ENCODE data around the gene TRIM21.
"Not testable (repeated sequence)": the region's sequence is repeated elsewhere in the genome, so short reads cannot be mapped to it uniquely, and the experiment has no call there.

Gene TRIM21

DNA sequence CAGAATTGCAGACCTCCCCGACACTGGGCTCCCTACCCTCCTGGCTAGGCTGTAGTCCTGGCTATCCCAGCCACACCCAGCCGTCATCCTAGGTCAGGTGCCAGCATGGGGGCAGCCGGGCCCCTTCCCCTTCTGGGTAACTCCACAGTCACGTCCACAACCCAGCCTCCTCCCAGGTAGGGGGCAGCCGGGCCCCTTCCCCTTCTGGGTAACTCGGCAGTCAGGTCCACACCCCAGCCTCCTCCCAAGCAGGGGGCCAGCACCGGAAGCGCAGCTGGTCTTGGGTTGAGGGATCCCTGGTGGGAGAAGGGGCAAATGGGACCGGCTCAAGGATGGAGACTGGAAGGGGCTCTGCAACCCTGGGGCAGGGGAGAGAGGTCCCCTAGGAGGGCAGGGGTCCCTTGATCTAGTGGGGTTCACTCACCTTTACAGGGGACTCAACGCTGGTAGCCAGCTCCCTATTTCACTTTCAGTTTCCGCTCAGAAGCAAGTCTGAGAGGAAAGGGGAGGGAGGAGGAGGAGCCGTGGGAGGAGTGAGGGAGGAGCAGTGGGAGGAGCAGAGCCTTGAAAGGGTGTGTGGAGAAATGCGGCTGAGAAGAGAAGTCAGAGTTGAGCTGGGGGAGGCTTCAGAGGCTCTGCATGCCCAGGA is at the start of gene TRIM21:
Gene TRIM21, minus strand, starts transcription at position 494 of the 649 bp plus-strand sequence. CDS start 3,293 bp downstream, outside the sequence.
- Histone ChIP-seq H3K4me3 (ENCODE audit: low read length) (peak within 1 kb of the TSS; percentile 86), H3K9me3 (ENCODE audit: control insufficient read depth, low read length) (no peaks in the 10 kb centered on the region), H3K9ac (ENCODE audit: low read length) (peak within 1 kb of the TSS; percentile 95), H3K36me3 (ENCODE audit: control insufficient read depth, insufficient read depth, low read length) (peaks cover 15% of the 10 kb centered on the region), H3K27me3 (ENCODE audit: control insufficient read depth, insufficient read depth, low read length) (no peaks in the 10 kb centered on the region), H3K4me1 (ENCODE audit: control insufficient read depth, insufficient read depth, low read length) (peaks cover 5% of the 10 kb centered on the region)

- no peaks in the 10 kb centered on the region for H3K9me3 ChIP-seq (ENCODE audit: control insufficient read depth, low read length)
- no peaks in the 10 kb centered on the region for H3K4me1 ChIP-seq (ENCODE audit: control insufficient read depth, insufficient read depth, low read length)
- no peaks in the 10 kb centered on the region for H3K27me3 ChIP-seq (ENCODE audit: control insufficient read depth, insufficient read depth, low read length)
- no peak overlapping the region for H3K4me3 ChIP-seq (ENCODE audit: low read length)
- H3K9ac ChIP-seq (ENCODE audit: low read length) = no peak overlapping the region
- H3K36me3 ChIP-seq (ENCODE audit: control insufficient read depth, insufficient read depth, low read length) = no peaks in the 10 kb centered on the region
These were observed 48.0 kb upstream of the TRIM21 start for GRCh38 chr11:4441515-4441914.

- no peak overlapping the region for H3K9ac ChIP-seq (ENCODE audit: low read length)
- no peaks in the 10 kb centered on the region for H3K27me3 ChIP-seq (ENCODE audit: control insufficient read depth, insufficient read depth, low read length)
These were observed 42.9 kb upstream of the TRIM21 start for GRCh38 chr11:4436411-4436810.

DNA sequence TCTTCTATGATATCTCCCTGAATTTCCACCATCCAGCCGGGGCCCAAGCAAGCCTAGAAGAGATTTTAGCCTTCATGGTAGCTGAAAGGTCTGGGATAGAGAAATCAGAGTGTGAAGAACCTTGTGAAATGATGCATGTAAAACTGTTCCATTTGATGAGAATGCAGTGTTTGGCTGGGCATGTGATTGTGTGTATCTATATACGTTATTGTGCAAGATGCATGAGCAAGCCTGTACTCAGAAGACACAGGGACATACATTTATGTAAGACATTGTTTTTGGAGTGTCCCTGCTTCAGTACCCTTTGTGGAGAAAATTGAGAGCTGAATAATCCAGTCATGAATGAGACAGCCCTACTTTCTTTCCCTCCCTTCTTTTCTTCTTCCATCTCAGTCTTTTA is 40.4 kb upstream of the TRIM21 start:
- no peak overlapping the region for H3K9ac ChIP-seq (ENCODE audit: low read length)
- H3K4me1 ChIP-seq (ENCODE audit: control insufficient read depth, insufficient read depth, low read length) = peaks cover 9% of the 10 kb centered on the region
- no peak overlapping the region for H3K4me3 ChIP-seq (ENCODE audit: low read length)
- no peaks in the 10 kb centered on the region for H3K9me3 ChIP-seq (ENCODE audit: control insufficient read depth, low read length)
- no peaks in the 10 kb centered on the region for H3K36me3 ChIP-seq (ENCODE audit: control insufficient read depth, insufficient read depth, low read length)
- no peaks in the 10 kb centered on the region for H3K27me3 ChIP-seq (ENCODE audit: control insufficient read depth, insufficient read depth, low read length)

More at GRCh38 chr11:4436411-4436810, 42.9 kb upstream of the TRIM21 start:
- Histone ChIP-seq H3K36me3 (ENCODE audit: control insufficient read depth, insufficient read depth, low read length) (no peaks in the 10 kb centered on the region), H3K4me1 (ENCODE audit: control insufficient read depth, insufficient read depth, low read length) (no peaks in the 10 kb centered on the region), H3K4me3 (ENCODE audit: low read length) (no peak overlapping the region), H3K9me3 (ENCODE audit: control insufficient read depth, low read length) (no peaks in the 10 kb centered on the region)

DNA sequence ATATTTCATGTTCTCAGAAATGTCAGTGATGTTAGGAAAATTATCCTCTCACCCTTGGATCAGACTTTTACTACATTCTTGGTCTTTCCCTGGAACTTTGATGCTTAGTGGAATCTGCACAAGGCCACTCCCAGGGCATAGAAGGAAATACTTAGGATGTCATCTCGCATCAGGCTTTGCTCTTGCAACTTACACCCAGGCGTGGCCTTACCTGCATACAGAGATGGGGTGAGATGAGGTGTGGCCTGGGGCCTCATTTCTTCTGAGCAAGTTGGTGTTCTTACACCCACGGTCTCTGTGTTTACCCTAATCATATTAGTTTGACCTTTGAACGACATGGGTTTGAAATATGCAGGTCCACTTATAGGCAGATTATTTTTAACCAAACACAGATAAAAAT is 36.5 kb upstream of the TRIM21 start:
- H3K9me3 ChIP-seq (ENCODE audit: control insufficient read depth, low read length) = no peaks in the 10 kb centered on the region
- H3K4me1 ChIP-seq (ENCODE audit: control insufficient read depth, insufficient read depth, low read length) = peaks cover 9% of the 10 kb centered on the region
- H3K4me3 ChIP-seq (ENCODE audit: low read length) = no peak overlapping the region
- no peaks in the 10 kb centered on the region for H3K27me3 ChIP-seq (ENCODE audit: control insufficient read depth, insufficient read depth, low read length)
- no peak overlapping the region for H3K9ac ChIP-seq (ENCODE audit: low read length)
- no peaks in the 10 kb centered on the region for H3K36me3 ChIP-seq (ENCODE audit: control insufficient read depth, insufficient read depth, low read length)

GRCh38 chr11:4418403-4418802 is 24.9 kb upstream of the TRIM21 start:
- H3K4me1 ChIP-seq (ENCODE audit: control insufficient read depth, insufficient read depth, low read length) = no peaks in the 10 kb centered on the region
- H3K27me3 ChIP-seq (ENCODE audit: control insufficient read depth, insufficient read depth, low read length) = no peaks in the 10 kb centered on the region
- H3K9ac ChIP-seq (ENCODE audit: low read length) = no peak overlapping the region
- H3K9me3 ChIP-seq (ENCODE audit: control insufficient read depth, low read length) = no peaks in the 10 kb centered on the region
- no peak overlapping the region for H3K4me3 ChIP-seq (ENCODE audit: low read length)
- no peaks in the 10 kb centered on the region for H3K36me3 ChIP-seq (ENCODE audit: control insufficient read depth, insufficient read depth, low read length)

- Histone ChIP-seq H3K27me3 (ENCODE audit: control insufficient read depth, insufficient read depth, low read length) (no peaks in the 10 kb centered on the region), H3K36me3 (ENCODE audit: control insufficient read depth, insufficient read depth, low read length) (no peaks in the 10 kb centered on the region), H3K9ac (ENCODE audit: low read length) (no peak overlapping the region), H3K4me1 (ENCODE audit: control insufficient read depth, insufficient read depth, low read length) (no peaks in the 10 kb centered on the region), H3K9me3 (ENCODE audit: control insufficient read depth, low read length) (no peaks in the 10 kb centered on the region), H3K4me3 (ENCODE audit: low read length) (no peak overlapping the region)
These were observed 23.3 kb upstream of the TRIM21 start for GRCh38 chr11:4416816-4417215.

DNA sequence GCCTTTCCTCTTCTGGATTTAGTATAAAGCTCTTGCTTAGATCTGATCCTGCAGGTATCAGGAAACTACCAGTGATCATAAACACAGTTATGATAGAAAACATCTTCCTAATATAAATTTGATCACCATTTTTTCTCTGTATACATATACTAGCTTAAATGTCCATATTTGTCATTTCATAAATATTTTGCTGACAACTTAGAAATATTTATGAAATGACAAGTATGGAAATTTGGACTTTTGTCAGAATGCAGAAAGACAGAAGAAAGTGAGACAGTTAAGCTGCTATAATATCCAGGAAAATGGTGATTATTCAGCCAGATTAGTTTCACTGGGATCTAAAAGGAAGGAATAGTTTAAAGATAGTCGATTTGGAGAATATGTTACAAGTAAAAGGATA is 22.8 kb upstream of the TRIM21 start:
- no peaks in the 10 kb centered on the region for H3K27me3 ChIP-seq (ENCODE audit: control insufficient read depth, insufficient read depth, low read length)
- H3K4me1 ChIP-seq (ENCODE audit: control insufficient read depth, insufficient read depth, low read length) = no peaks in the 10 kb centered on the region
- no peak overlapping the region for H3K9ac ChIP-seq (ENCODE audit: low read length)
- H3K9me3 ChIP-seq (ENCODE audit: control insufficient read depth, low read length) = no peaks in the 10 kb centered on the region
- H3K4me3 ChIP-seq (ENCODE audit: low read length) = no peak overlapping the region
- H3K36me3 ChIP-seq (ENCODE audit: control insufficient read depth, insufficient read depth, low read length) = no peaks in the 10 kb centered on the region

- H3K9me3 ChIP-seq (ENCODE audit: control insufficient read depth, low read length) = not testable (repeated sequence)
These were observed 12.7 kb upstream of the TRIM21 start for GRCh38 chr11:4406206-4406605.

GRCh38 chr11:4393858-4394223 is 339 bp upstream of the TRIM21 start:
- Histone ChIP-seq H3K27me3 (ENCODE audit: control insufficient read depth, insufficient read depth, low read length) (no peaks in the 10 kb centered on the region), H3K4me1 (ENCODE audit: control insufficient read depth, insufficient read depth, low read length) (peaks cover 5% of the 10 kb centered on the region), H3K4me3 (ENCODE audit: low read length) (no peak overlapping the region), H3K36me3 (ENCODE audit: control insufficient read depth, insufficient read depth, low read length) (peaks cover 10% of the 10 kb centered on the region), H3K9ac (ENCODE audit: low read length) (peak overlapping the region; percentile 95), H3K9me3 (ENCODE audit: control insufficient read depth, low read length) (no peaks in the 10 kb centered on the region)

More at GRCh38 chr11:4406206-4406605, 12.7 kb upstream of the TRIM21 start:
- H3K36me3 ChIP-seq (ENCODE audit: control insufficient read depth, insufficient read depth, low read length); H3K9ac ChIP-seq (ENCODE audit: low read length); H3K27me3 ChIP-seq (ENCODE audit: control insufficient read depth, insufficient read depth, low read length); H3K4me1 ChIP-seq (ENCODE audit: control insufficient read depth, insufficient read depth, low read length); H3K4me3 ChIP-seq (ENCODE audit: low read length): not testable (repeated sequence)

DNA sequence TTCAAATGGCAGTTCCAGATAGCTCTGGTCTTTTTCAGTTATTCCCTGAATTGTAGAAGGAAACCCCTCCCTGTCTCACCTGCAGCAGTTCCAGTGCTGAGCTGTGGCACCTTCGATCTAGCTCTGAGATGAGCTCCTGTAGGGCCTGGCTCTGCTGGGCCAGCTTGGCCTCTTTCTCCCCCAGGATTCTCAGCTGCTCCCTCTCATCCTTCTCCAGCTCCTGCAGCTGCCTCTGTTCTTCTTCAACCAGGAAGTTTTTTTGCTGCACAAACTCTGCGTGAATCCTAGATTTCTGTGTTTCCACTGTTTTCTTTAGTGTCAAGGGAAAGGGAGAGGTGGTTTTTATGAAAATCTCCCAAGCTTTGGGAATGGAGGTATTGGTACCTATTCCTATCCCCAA is 5.3 kb downstream of the TRIM21 start:
- H3K36me3 ChIP-seq (ENCODE audit: control insufficient read depth, insufficient read depth, low read length) = peaks cover 17% of the 10 kb centered on the region

DNA sequence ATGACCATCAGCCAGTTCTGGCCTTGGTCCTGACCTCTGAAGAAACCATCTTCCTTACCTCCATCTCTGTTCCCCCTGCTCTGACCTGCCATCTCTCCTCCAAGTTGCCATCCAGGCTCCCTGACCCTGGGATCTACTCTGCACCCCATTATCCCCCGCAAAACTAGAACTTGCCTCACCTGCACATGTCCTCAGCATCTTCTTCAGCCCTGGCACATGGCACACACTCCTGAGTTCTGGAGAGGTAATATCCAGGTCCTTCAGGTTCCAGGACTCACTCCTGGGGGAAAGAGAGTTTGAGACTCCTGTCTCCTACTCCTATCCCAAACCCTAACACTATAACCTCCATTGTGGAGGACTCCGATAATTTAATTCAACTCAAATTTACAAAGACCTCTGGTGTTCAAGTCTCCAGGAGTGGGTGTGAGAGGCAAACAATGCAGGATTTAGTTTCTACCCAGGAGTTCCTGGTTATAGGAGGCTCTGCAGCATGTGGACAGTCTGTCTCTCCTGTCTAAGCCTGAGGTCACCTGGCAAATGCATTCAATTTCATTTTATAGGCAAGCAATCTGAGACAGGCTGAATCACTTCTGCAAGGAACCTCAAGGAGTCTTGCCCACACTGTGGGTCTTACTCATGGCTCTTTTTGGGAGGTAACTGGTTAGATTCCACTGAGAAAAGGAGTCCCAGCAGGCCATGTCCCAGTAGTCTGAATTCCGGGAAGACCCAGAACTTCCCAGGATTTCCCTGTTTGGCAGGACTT is 7.3 kb downstream of the TRIM21 start:
- H3K4me3 ChIP-seq (ENCODE audit: low read length) = no peak overlapping the region
- H3K4me1 ChIP-seq (ENCODE audit: control insufficient read depth, insufficient read depth, low read length) = no peaks in the 10 kb centered on the region
- no peak overlapping the region for H3K9ac ChIP-seq (ENCODE audit: low read length)
- no peaks in the 10 kb centered on the region for H3K27me3 ChIP-seq (ENCODE audit: control insufficient read depth, insufficient read depth, low read length)
- no peaks in the 10 kb centered on the region for H3K9me3 ChIP-seq (ENCODE audit: control insufficient read depth, low read length)
- peaks cover 17% of the 10 kb centered on the region for H3K36me3 ChIP-seq (ENCODE audit: control insufficient read depth, insufficient read depth, low read length)

More for the DNA sequence above, 5.3 kb downstream of the TRIM21 start:
- Histone ChIP-seq H3K9ac (ENCODE audit: low read length) (no peak overlapping the region), H3K4me1 (ENCODE audit: control insufficient read depth, insufficient read depth, low read length) (peaks cover 5% of the 10 kb centered on the region), H3K9me3 (ENCODE audit: control insufficient read depth, low read length) (no peaks in the 10 kb centered on the region), H3K27me3 (ENCODE audit: control insufficient read depth, insufficient read depth, low read length) (no peaks in the 10 kb centered on the region), H3K4me3 (ENCODE audit: low read length) (no peak overlapping the region)
